HEK293 (cell line): ENCODE measurements around the gene MED23.

Experiments used
- CTCF ChIA-PET: fragments of 350-600 bp; formaldehyde crosslinking; extraction: SDS; loops from one replicate; lab custom pipeline; 2021; ENCODE audit warnings: antibody characterized with exemption; lab: Yijun Ruan, JAX
- POLR2A ChIA-PET: fragments of 300-600 bp; formaldehyde crosslinking; extraction: SDS; loops from one replicate; lab custom pipeline; 2020; ENCODE audit warnings: antibody characterized with exemption, inconsistent platforms; lab: Yijun Ruan, JAX
- H3K27ac ChIP-seq: fragments of 200-500 bp; sonication (Bioruptor generic); 2 replicates; pipeline ENCODE4 v1.5.1; 2014; ENCODE audit warnings: low read depth, low read length, control low read depth, inconsistent platforms; ENCODE audit errors: extremely low read depth
- H3K36me3 ChIP-seq, 2 experiments: fragments of 200-500 bp in 1 of 2; sonication (Bioruptor generic) in 1 of 2; 1 replicate in 1 of 2; 2 replicates in 1 of 2; pipeline ENCODE4 v1.5.1; 2014 to 2017; ENCODE audit warnings: inconsistent platforms in 2 of 2, low read length in 2 of 2; ENCODE audit not compliant: control insufficient read depth in 2 of 2, insufficient read depth in 1 of 2
- H3K4me1 ChIP-seq: fragments of 200-500 bp; sonication (Bioruptor generic); 2 replicates; pipeline ENCODE4 v1.5.1; 2014; ENCODE audit warnings: mild to moderate bottlenecking, low read length, inconsistent platforms; ENCODE audit not compliant: control insufficient read depth, insufficient read depth
- H3K4me3 ChIP-seq: 2 replicates; pipeline ENCODE4 v1.5.1; 2011; ENCODE audit warnings: low read depth, mild to moderate bottlenecking, control low read depth, low read length, moderate library complexity
- H3K9me3 ChIP-seq: fragments of 200-500 bp; sonication (Bioruptor generic); 2 replicates; pipeline ENCODE4 v1.5.1; 2014; ENCODE audit warnings: low read depth, low read length, inconsistent platforms; ENCODE audit not compliant: control insufficient read depth, insufficient read depth
- EGR2 ChIP-seq: fragments of 450-650 bp; formaldehyde crosslinking; IDR thresholded peaks from 2 replicates; pipeline ENCODE4 v1.5.1; 2016; ENCODE audit warnings: low read depth, missing biosample characterization, missing genetic modification characterization
- GFI1B ChIP-seq: fragments of 450-650 bp; formaldehyde crosslinking; IDR thresholded peaks from 2 replicates; pipeline ENCODE4 v1.5.1; 2016; ENCODE audit warnings: missing biosample characterization, missing genetic modification characterization
- SETDB1 ChIP-seq: IDR thresholded peaks from one replicate; pipeline ENCODE4 v1.6.1; 2017; ENCODE audit warnings: mild to moderate bottlenecking, low read length, moderate library complexity, mixed read lengths; ENCODE audit not compliant: insufficient read length
- ZBTB11 ChIP-seq: fragments of 450-650 bp; formaldehyde crosslinking; conservative IDR thresholded peaks from 2 replicates; pipeline ENCODE4 v1.5.1; 2016; ENCODE audit warnings: low read depth, missing biosample characterization, missing genetic modification characterization
- ZBTB20 ChIP-seq: fragments of 450-650 bp; formaldehyde crosslinking; IDR thresholded peaks from 2 replicates; pipeline ENCODE4 v1.5.1; 2016; ENCODE audit warnings: missing biosample characterization, missing genetic modification characterization
- ZFP41 ChIP-seq: fragments of 450-650 bp; formaldehyde crosslinking; IDR thresholded peaks from 2 replicates; pipeline ENCODE4 v1.5.1; 2016; ENCODE audit warnings: missing biosample characterization, missing genetic modification characterization, borderline replicate concordance
- ZIC2 ChIP-seq: fragments of 450-650 bp; formaldehyde crosslinking; IDR thresholded peaks from 2 replicates; pipeline ENCODE4 v1.5.1; 2016; ENCODE audit warnings: missing biosample characterization, missing genetic modification characterization
- ZNF157 ChIP-seq: fragments of 450-650 bp; formaldehyde crosslinking; IDR thresholded peaks from 2 replicates; pipeline ENCODE4 v1.5.1; 2016; ENCODE audit warnings: missing biosample characterization, missing genetic modification characterization
- ZNF280D ChIP-seq: fragments of 450-650 bp; formaldehyde crosslinking; IDR thresholded peaks from 2 replicates; pipeline ENCODE4 v1.5.1; 2016; ENCODE audit warnings: missing biosample characterization, missing genetic modification characterization
- ZNF311 ChIP-seq: fragments of 450-650 bp; formaldehyde crosslinking; IDR thresholded peaks from 2 replicates; pipeline ENCODE4 v1.5.1; 2017; ENCODE audit warnings: missing biosample characterization, missing genetic modification characterization, borderline replicate concordance
- ZNF341 ChIP-seq: fragments of 450-650 bp; formaldehyde crosslinking; IDR thresholded peaks from 2 replicates; pipeline ENCODE4; 2016; ENCODE audit warnings: low read depth, missing biosample characterization, missing genetic modification characterization
- ZNF488 ChIP-seq: fragments of 450-650 bp; formaldehyde crosslinking; IDR thresholded peaks from 2 replicates; pipeline ENCODE4 v1.5.1; 2016; ENCODE audit warnings: missing biosample characterization, missing genetic modification characterization
- ZNF510 ChIP-seq: fragments of 450-650 bp; formaldehyde crosslinking; IDR thresholded peaks from 2 replicates; pipeline ENCODE4 v1.5.1; 2018; ENCODE audit warnings: mild to moderate bottlenecking, missing genetic modification characterization, missing biosample characterization; ENCODE audit not compliant: insufficient replicate concordance
- ZNF513 ChIP-seq: fragments of 450-650 bp; IDR thresholded peaks from 2 replicates; pipeline ENCODE4 v1.5.1; 2018; ENCODE audit warnings: missing biosample characterization, missing genetic modification characterization
- ZNF544 ChIP-seq: fragments of 450-650 bp; formaldehyde crosslinking; IDR thresholded peaks from 2 replicates; pipeline ENCODE4 v1.5.0; 2017; ENCODE audit warnings: missing biosample characterization, missing genetic modification characterization
- ZNF571 ChIP-seq: fragments of 450-650 bp; formaldehyde crosslinking; IDR thresholded peaks from 2 replicates; pipeline ENCODE4 v1.5.0; 2017; ENCODE audit warnings: missing biosample characterization, missing genetic modification characterization
- ZNF639 ChIP-seq: fragments of 450-650 bp; formaldehyde crosslinking; IDR thresholded peaks from 2 replicates; pipeline ENCODE4 v1.5.1; 2016; ENCODE audit warnings: missing biosample characterization, missing genetic modification characterization
- ZNF830 ChIP-seq: fragments of 450-650 bp; IDR thresholded peaks from 2 replicates; pipeline ENCODE4 v1.5.0; 2018; ENCODE audit warnings: missing biosample characterization, missing genetic modification characterization, low read depth, mild to moderate bottlenecking, moderate library complexity
- ZSCAN23 ChIP-seq: fragments of 450-650 bp; formaldehyde crosslinking; IDR thresholded peaks from 2 replicates; pipeline ENCODE4 v1.5.1; 2016; ENCODE audit warnings: missing biosample characterization, missing genetic modification characterization

The MED23 gene

GRCh38 chr6:131642987-131643611 lies 15.1 kb upstream of the MED23 start:
- H3K4me3 ChIP-seq, result no peak overlapping the region
- H3K36me3 ChIP-seq, result no peaks in the 10 kb centered on the region
- CTCF ChIA-PET, result interaction anchor here (0.7 kb wide), 1 partner anchor 14 kb away, joined by 4 read pairs; no protein-coding TSS in a partner anchor
- TF ChIP-seq ZNF157 (no peak), ZBTB11 (tag by site-specific recombination) (no peak), ZFP41 (no peak), ZIC2 (tag by site-specific recombination) (no peak), ZNF544 (tag by site-specific recombination) (no peak), EGR2 (tag by site-specific recombination) (no peak), ZNF280D (tag by site-specific recombination) (no peak), ZNF510 (tag by site-specific recombination) (no peak), ZNF311 (no peak), ZNF571 (tag by site-specific recombination) (no peak), ZNF513 (tag by site-specific recombination) (no peak), ZNF341 (tag by site-specific recombination) (no peak), ZSCAN23 (tag by site-specific recombination) (no peak), SETDB1 (no peak)
- H3K4me1 ChIP-seq, result no peaks in the 10 kb centered on the region
- no peak overlapping the region for H3K27ac ChIP-seq
- POLR2A ChIA-PET, result no interaction called here
- H3K9me3 ChIP-seq, result no peaks in the 10 kb centered on the region

GRCh38 chr6:131642565-131642964 lies 14.5 kb upstream of the MED23 start:
- H3K36me3 ChIP-seq, result no peaks in the 10 kb centered on the region
- no peaks in the 10 kb centered on the region for H3K9me3 ChIP-seq
- no peak overlapping the region for H3K4me3 ChIP-seq
- no peak overlapping the region for H3K27ac ChIP-seq
- POLR2A ChIA-PET, result no interaction called here
- no peak for TF ChIP-seq ZNF639 (tag by site-specific recombination)
- TF ChIP-seq GFI1B (tag by site-specific recombination), result no peak
- no peak for TF ChIP-seq ZNF488 (tag by site-specific recombination)
- no peak for TF ChIP-seq ZBTB20
- no peak for TF ChIP-seq ZNF830 (tag by site-specific recombination)
- CTCF ChIA-PET, result interaction anchor here (0.7 kb wide), 1 partner anchor 14 kb away, joined by 4 read pairs; no protein-coding TSS in a partner anchor
- no peaks in the 10 kb centered on the region for H3K4me1 ChIP-seq
